ENCODE data around the gene TNFAIP2. TPM values are rescaled to one million over a fixed set of nuclear protein-coding genes. Genes with fewer than 3 reads are reported as not detected.
"Not testable (repeated sequence)": the region's sequence is repeated elsewhere in the genome, so short reads cannot be mapped to it uniquely, and the experiment has no call there.

TNFAIP2 gene
- polyA plus RNA-seq, 1 donor from 2014 or later = 1.8 TPM

- H2AFZ ChIP-seq (ENCODE audit: low read depth, low read length) = no peak overlapping the region
- H3K27me3 ChIP-seq (ENCODE audit: insufficient read depth, low read depth, low read length) = no peaks in the 10 kb centered on the region
- no peaks in the 10 kb centered on the region for H3K79me2 ChIP-seq (replicated peaks; ENCODE audit: insufficient read depth, low read length)
- H3K4me2 ChIP-seq (ENCODE audit: low read length) = no peak overlapping the region
- H3F3A ChIP-seq (ENCODE audit: insufficient read depth, low read length, poor library complexity, severe bottlenecking) = no peaks in the 10 kb centered on the region
- no peaks in the 10 kb centered on the region for H3K9me3 ChIP-seq (ENCODE audit: low read length)
- no peak overlapping the region for H3K4me3 ChIP-seq (ENCODE audit: low read length)
- no peak overlapping the region for H3K27ac ChIP-seq (ENCODE audit: low read length)
- TF ChIP-seq MXI1 (conservative IDR thresholded peaks at IDR 0.05; ENCODE audit: poor library complexity, severe bottlenecking) (no peak), EZH2 (IDR thresholded peaks at IDR 0.05; ENCODE audit: borderline replicate concordance, insufficient read depth, low read length, poor library complexity, severe bottlenecking) (no peak), EP300 (conservative IDR thresholded peaks at IDR 0.05; ENCODE audit: poor library complexity, severe bottlenecking) (no peak), SMC3 (conservative IDR thresholded peaks at IDR 0.05; ENCODE audit: poor library complexity) (no peak), POLR2AphosphoS5 (IDR thresholded peaks at IDR 0.05) (no peak), TAF1 (IDR thresholded peaks at IDR 0.05; ENCODE audit: low read depth) (no peak), RAD21 (conservative IDR thresholded peaks at IDR 0.05) (no peak)
- TF ChIP-seq, protein P1, sequence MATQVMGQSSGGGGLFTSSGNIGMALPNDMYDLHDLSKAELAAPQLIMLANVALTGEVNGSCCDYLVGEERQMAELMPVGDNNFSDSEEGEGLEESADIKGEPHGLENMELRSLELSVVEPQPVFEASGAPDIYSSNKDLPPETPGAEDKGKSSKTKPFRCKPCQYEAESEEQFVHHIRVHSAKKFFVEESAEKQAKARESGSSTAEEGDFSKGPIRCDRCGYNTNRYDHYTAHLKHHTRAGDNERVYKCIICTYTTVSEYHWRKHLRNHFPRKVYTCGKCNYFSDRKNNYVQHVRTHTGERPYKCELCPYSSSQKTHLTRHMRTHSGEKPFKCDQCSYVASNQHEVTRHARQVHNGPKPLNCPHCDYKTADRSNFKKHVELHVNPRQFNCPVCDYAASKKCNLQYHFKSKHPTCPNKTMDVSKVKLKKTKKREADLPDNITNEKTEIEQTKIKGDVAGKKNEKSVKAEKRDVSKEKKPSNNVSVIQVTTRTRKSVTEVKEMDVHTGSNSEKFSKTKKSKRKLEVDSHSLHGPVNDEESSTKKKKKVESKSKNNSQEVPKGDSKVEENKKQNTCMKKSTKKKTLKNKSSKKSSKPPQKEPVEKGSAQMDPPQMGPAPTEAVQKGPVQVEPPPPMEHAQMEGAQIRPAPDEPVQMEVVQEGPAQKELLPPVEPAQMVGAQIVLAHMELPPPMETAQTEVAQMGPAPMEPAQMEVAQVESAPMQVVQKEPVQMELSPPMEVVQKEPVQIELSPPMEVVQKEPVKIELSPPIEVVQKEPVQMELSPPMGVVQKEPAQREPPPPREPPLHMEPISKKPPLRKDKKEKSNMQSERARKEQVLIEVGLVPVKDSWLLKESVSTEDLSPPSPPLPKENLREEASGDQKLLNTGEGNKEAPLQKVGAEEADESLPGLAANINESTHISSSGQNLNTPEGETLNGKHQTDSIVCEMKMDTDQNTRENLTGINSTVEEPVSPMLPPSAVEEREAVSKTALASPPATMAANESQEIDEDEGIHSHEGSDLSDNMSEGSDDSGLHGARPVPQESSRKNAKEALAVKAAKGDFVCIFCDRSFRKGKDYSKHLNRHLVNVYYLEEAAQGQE (IDR thresholded peaks at IDR 0.05; ENCODE audit: borderline replicate concordance) = no peak
- TF ChIP-seq, protein P2, sequence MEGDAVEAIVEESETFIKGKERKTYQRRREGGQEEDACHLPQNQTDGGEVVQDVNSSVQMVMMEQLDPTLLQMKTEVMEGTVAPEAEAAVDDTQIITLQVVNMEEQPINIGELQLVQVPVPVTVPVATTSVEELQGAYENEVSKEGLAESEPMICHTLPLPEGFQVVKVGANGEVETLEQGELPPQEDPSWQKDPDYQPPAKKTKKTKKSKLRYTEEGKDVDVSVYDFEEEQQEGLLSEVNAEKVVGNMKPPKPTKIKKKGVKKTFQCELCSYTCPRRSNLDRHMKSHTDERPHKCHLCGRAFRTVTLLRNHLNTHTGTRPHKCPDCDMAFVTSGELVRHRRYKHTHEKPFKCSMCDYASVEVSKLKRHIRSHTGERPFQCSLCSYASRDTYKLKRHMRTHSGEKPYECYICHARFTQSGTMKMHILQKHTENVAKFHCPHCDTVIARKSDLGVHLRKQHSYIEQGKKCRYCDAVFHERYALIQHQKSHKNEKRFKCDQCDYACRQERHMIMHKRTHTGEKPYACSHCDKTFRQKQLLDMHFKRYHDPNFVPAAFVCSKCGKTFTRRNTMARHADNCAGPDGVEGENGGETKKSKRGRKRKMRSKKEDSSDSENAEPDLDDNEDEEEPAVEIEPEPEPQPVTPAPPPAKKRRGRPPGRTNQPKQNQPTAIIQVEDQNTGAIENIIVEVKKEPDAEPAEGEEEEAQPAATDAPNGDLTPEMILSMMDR (IDR thresholded peaks at IDR 0.05; ENCODE audit: poor library complexity, severe bottlenecking) = no peak
- no peaks in the 10 kb centered on the region for H3K36me3 ChIP-seq (ENCODE audit: insufficient read depth, low read length)
- no peak overlapping the region for H3K9ac ChIP-seq (ENCODE audit: low read length)
- no peaks in the 10 kb centered on the region for H3K9me2 ChIP-seq (ENCODE audit: insufficient read depth, low read length)
- no peaks in the 10 kb centered on the region for H4K20me1 ChIP-seq (ENCODE audit: insufficient read depth)
Measured at GRCh38 chr14:103113303-103113702, 10.0 kb upstream of the TNFAIP2 start.

- no peak overlapping the region for H2AFZ ChIP-seq (ENCODE audit: low read depth, low read length)
- H3K9me3 ChIP-seq (ENCODE audit: low read length) = no peaks in the 10 kb centered on the region
- no peak overlapping the region for H3K27ac ChIP-seq (ENCODE audit: low read length)
- H4K20me1 ChIP-seq (ENCODE audit: insufficient read depth) = no peaks in the 10 kb centered on the region
- H3K4me3 ChIP-seq (ENCODE audit: low read length) = no peak overlapping the region
- H3K9ac ChIP-seq (ENCODE audit: low read length) = no peak overlapping the region
- no peaks in the 10 kb centered on the region for H3K79me2 ChIP-seq (replicated peaks; ENCODE audit: insufficient read depth, low read length)
- no peak for TF ChIP-seq MXI1 (conservative IDR thresholded peaks at IDR 0.05; ENCODE audit: poor library complexity, severe bottlenecking)
- H3K27me3 ChIP-seq (ENCODE audit: insufficient read depth, low read depth, low read length) = no peaks in the 10 kb centered on the region
- H3K4me2 ChIP-seq (ENCODE audit: low read length) = no peak overlapping the region
- H3F3A ChIP-seq (ENCODE audit: insufficient read depth, low read length, poor library complexity, severe bottlenecking) = no peaks in the 10 kb centered on the region
- no peaks in the 10 kb centered on the region for H3K9me2 ChIP-seq (ENCODE audit: insufficient read depth, low read length)
- no peaks in the 10 kb centered on the region for H3K36me3 ChIP-seq (ENCODE audit: insufficient read depth, low read length)
Measured at GRCh38 chr14:103113774-103114173, 9.5 kb upstream of the TNFAIP2 start.

DNA sequence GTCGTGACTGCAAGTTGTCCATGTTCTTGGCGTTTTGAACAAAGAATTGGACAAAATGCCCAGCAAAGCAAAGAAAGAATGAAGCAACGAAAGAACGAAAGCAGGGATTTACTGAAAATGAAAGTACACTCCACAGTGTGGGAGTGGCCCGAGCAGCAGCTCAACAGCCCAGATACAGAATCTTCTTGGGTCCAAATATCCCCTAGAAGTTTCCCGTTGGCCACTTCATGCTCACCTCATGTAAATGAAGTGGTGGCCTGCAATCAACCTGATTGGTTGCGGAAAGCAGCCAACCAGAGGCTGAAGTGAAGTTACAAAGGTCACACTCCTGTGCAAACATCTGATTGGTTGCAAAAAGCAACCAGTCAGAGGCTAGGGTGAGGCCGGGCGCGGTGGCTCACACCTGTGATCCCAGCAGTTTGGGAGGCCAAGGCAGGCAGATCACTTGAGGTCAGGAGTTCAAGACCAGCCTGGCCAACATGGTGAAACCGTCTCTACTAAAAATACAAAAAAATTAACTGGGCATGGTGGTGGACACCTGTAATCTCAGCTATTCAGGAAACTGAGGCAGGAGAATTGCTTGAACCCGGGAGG is 8.1 kb upstream of the TNFAIP2 start:
- not testable (repeated sequence) for H3K36me3 ChIP-seq (ENCODE audit: insufficient read depth, low read length); H3K9me2 ChIP-seq (ENCODE audit: insufficient read depth, low read length); H3K27ac ChIP-seq (ENCODE audit: low read length); H3F3A ChIP-seq (ENCODE audit: insufficient read depth, low read length, poor library complexity, severe bottlenecking); H3K79me2 ChIP-seq (replicated peaks; ENCODE audit: insufficient read depth, low read length); H3K4me3 ChIP-seq (ENCODE audit: low read length); H3K9ac ChIP-seq (ENCODE audit: low read length); H3K27me3 ChIP-seq (ENCODE audit: insufficient read depth, low read depth, low read length); H2AFZ ChIP-seq (ENCODE audit: low read depth, low read length); H3K9me3 ChIP-seq (ENCODE audit: low read length); H3K4me2 ChIP-seq (ENCODE audit: low read length); H4K20me1 ChIP-seq (ENCODE audit: insufficient read depth)
